ENCODE data around the gene PJVK. TPM values are rescaled to one million over a fixed set of nuclear protein-coding genes. Genes with fewer than 3 reads are reported as not detected.
"Not testable (repeated sequence)": the region's sequence is repeated elsewhere in the genome, so short reads cannot be mapped to it uniquely, and the experiment has no call there.

The PJVK gene
- total RNA-seq, 6 experiments from 2014 or later: 0.80 to 2.8 (median 1.6) TPM

- no peaks in the 10 kb centered on the region for H3K9me3 ChIP-seq
- intact Hi-C loops (cut with DNase I): no loop called here
- peaks cover 0 to 15% (median 5%) of the 10 kb centered on the region in 4 donors for H3K4me1 ChIP-seq
- 33% methylated on average over 7 of the region's 7 CpGs for WGBS (ENCODE audit: insufficient coverage, low coverage, low lambda C conversion rate, missing lambda C conversion rate)
- TF ChIP-seq CTCF (IDR thresholded peaks at IDR 0.05) (no peak), POLR2A (IDR thresholded peaks at IDR 0.05) (no peak)
- peak overlapping the region in 2 of 3 donors; percentile 35 to 66 for H3K27ac ChIP-seq
- ATAC-seq: peak; percentile 87 to 96 (median 94)
- no peak for DNase-seq
- peak overlapping the region in 1 of 3 donors; percentile 5 for H3K4me3 ChIP-seq
- H3K27me3 ChIP-seq: no peaks in the 10 kb centered on the region
- H3K36me3 ChIP-seq: no peaks in the 10 kb centered on the region
Measured at GRCh38 chr2:178469219-178469849, 18.2 kb downstream of the PJVK start.

GRCh38 chr2:178471313-178471712 lies 20.1 kb downstream of the PJVK start:
- H3K27me3 ChIP-seq; H3K36me3 ChIP-seq; DNase-seq; H3K9me3 ChIP-seq; ATAC-seq; intact Hi-C loops (cut with DNase I); H3K27ac ChIP-seq; H3K4me3 ChIP-seq: not testable (repeated sequence)
- 97% methylated on average over 5 of the region's 5 CpGs for WGBS (ENCODE audit: insufficient coverage, low coverage, low lambda C conversion rate, missing lambda C conversion rate)
- H3K4me1 ChIP-seq: peaks cover 0 to 15% (median 5%) of the 10 kb centered on the region in 4 donors

GRCh38 chr2:178473373-178473772 lies 22.2 kb downstream of the PJVK start:
- WGBS (ENCODE audit: insufficient coverage, low coverage, low lambda C conversion rate, missing lambda C conversion rate): 100% methylated on average over 2 of the region's 2 CpGs
- H3K9me3 ChIP-seq: no peaks in the 10 kb centered on the region
- intact Hi-C loops (cut with DNase I): no loop called here

GRCh38 chr2:178473931-178474330 lies 22.8 kb downstream of the PJVK start:
- DNase-seq: no peak

More at GRCh38 chr2:178473373-178473772, 22.2 kb downstream of the PJVK start:
- TF ChIP-seq POLR2A (IDR thresholded peaks at IDR 0.05) (no peak), CTCF (IDR thresholded peaks at IDR 0.05) (no peak)
- DNase-seq (no peak), ATAC-seq (no peak)
- Histone ChIP-seq H3K4me1 (peaks cover 0 to 25% (median 8%) of the 10 kb centered on the region in 4 donors), H3K4me3 (no peak overlapping the region), H3K36me3 (no peaks in the 10 kb centered on the region), H3K27me3 (no peaks in the 10 kb centered on the region), H3K27ac (no peak overlapping the region)

More at GRCh38 chr2:178473931-178474330, 22.8 kb downstream of the PJVK start:
- Histone ChIP-seq H3K4me3 (no peak overlapping the region), H3K36me3 (no peaks in the 10 kb centered on the region), H3K4me1 (peaks cover 0 to 20% (median 5%) of the 10 kb centered on the region in 4 donors), H3K27ac (no peak overlapping the region), H3K27me3 (no peaks in the 10 kb centered on the region), H3K9me3 (no peaks in the 10 kb centered on the region)
- WGBS (ENCODE audit: insufficient coverage, low coverage, low lambda C conversion rate, missing lambda C conversion rate): 75% methylated on average over 1 of the region's 4 CpGs
- ATAC-seq: no peak
- intact Hi-C loops (cut with DNase I): no loop called here
- no peak for TF ChIP-seq POLR2A (IDR thresholded peaks at IDR 0.05)
- TF ChIP-seq CTCF (IDR thresholded peaks at IDR 0.05): no peak

All from right lobe of liver (tissue), 6 donors.